ENCODE results near the gene ZFYVE28. TPM values are rescaled to one million over a fixed set of nuclear protein-coding genes. Genes with fewer than 3 reads are reported as not detected.
A peak's percentile ranks its signal among the peaks of the same experiment; 100 is the strongest.
"Not testable (repeated sequence)": the region's sequence is repeated elsewhere in the genome, so short reads cannot be mapped to it uniquely, and the experiment has no call there.

The ZFYVE28 gene
- total and polyA plus RNA-seq, 8 donors, result 2.2 to 12.4 (median 3.9) TPM

DNA sequence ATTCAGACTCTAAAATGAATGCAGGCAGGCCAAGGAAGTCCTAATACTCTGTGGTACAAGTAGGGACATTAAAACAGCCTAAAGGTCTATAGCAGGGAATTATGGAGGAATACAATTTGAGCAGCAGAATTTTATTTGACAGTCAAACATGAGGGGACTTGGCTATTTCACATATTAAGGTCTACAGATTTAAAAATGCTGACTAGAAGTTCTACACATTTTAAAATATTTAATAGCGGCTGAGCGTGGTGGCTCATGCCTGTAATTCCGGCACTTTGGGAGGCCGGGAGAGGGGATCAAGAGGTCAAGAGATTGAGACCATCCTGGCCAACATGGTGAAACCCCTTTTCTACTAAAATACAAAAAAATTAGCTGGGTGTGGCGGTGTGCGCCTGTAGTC is 187.4 kb downstream of the ZFYVE28 start:
- ATAC-seq, result no peak
- intact Hi-C loops (cut with DNase I), result no loop called here
- DNase-seq, result no peak
- Histone ChIP-seq H3K27me3 (no peaks in the 10 kb centered on the region), H3K36me3 (peaks cover 0 to 51% of the 10 kb centered on the region in 2 donors), H3K27ac (no peak overlapping the region), H3K4me3 (no peak overlapping the region), H3K9me3 (no peaks in the 10 kb centered on the region), H3K4me1 (no peaks in the 10 kb centered on the region)
- TF ChIP-seq, protein P1, sequence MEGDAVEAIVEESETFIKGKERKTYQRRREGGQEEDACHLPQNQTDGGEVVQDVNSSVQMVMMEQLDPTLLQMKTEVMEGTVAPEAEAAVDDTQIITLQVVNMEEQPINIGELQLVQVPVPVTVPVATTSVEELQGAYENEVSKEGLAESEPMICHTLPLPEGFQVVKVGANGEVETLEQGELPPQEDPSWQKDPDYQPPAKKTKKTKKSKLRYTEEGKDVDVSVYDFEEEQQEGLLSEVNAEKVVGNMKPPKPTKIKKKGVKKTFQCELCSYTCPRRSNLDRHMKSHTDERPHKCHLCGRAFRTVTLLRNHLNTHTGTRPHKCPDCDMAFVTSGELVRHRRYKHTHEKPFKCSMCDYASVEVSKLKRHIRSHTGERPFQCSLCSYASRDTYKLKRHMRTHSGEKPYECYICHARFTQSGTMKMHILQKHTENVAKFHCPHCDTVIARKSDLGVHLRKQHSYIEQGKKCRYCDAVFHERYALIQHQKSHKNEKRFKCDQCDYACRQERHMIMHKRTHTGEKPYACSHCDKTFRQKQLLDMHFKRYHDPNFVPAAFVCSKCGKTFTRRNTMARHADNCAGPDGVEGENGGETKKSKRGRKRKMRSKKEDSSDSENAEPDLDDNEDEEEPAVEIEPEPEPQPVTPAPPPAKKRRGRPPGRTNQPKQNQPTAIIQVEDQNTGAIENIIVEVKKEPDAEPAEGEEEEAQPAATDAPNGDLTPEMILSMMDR (IDR thresholded peaks at IDR 0.05), result no peak

DNA sequence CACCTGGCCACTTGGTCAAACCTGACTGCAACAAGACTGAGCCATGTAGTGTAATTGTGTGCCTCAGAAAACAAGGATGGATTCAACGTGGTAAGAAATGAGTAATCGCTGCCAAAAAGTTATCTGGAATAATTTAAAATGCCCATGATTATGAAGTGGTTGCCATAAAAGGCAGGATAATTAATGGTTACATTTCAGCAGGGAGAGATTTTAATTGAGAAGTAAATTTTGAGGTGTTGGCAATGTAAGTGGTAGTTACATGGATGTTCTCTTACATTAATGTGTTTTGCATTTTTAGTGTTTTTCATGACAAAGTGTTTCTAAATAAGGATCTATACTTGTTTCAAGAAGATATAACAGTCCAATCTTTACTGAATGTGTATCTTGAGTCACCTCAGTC is 192.2 kb downstream of the ZFYVE28 start:
- intact Hi-C loops (cut with DNase I), result no loop called here
- ATAC-seq, result no peak
- H3K9me3 ChIP-seq, result no peaks in the 10 kb centered on the region
- TF ChIP-seq, protein P1 (IDR thresholded peaks at IDR 0.05), result no peak
- H3K4me3 ChIP-seq, result no peak overlapping the region
- H3K4me1 ChIP-seq, result no peaks in the 10 kb centered on the region
- no peak overlapping the region for H3K27ac ChIP-seq
- no peaks in the 10 kb centered on the region for H3K27me3 ChIP-seq
- no peak for DNase-seq
- peaks cover 0 to 39% of the 10 kb centered on the region in 2 donors for H3K36me3 ChIP-seq

GRCh38 chr4:2222838-2223237 is 195.6 kb downstream of the ZFYVE28 start:
- H3K27ac ChIP-seq, result no peak overlapping the region
- ATAC-seq, result no peak
- H3K27me3 ChIP-seq, result no peaks in the 10 kb centered on the region
- H3K36me3 ChIP-seq, result peaks cover 0 to 26% of the 10 kb centered on the region in 2 donors
- TF ChIP-seq, protein P1 (IDR thresholded peaks at IDR 0.05), result no peak
- H3K4me3 ChIP-seq, result no peak overlapping the region
- DNase-seq, result peak in 1 of 4 donors; percentile 45
- peaks cover 0 to 5% of the 10 kb centered on the region in 2 donors for H3K4me1 ChIP-seq
- no peaks in the 10 kb centered on the region for H3K9me3 ChIP-seq
- intact Hi-C loops (cut with DNase I), result no loop called here

DNA sequence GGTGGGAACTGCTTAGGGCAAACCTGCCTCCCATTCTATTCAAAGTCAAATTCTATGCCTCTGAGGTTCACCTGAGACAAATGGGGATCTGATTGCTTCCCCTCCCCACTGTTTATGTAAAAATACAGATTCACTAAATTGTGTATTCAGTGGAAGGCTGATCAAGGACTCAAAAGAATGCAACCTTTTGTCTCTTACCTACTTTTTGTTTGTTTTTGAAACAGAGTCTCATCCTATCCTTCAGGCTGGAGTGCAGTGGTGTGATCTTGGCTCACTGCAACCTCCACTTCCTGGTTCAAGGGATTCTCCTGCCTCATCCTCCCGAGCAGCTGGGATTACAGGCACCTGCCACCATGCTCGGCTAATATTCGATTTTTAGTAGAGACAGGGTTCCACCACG is 197.1 kb downstream of the ZFYVE28 start:
- peaks cover 0 to 17% of the 10 kb centered on the region in 2 donors for H3K36me3 ChIP-seq
- DNase-seq; intact Hi-C loops (cut with DNase I); H3K9me3 ChIP-seq; ATAC-seq; H3K4me3 ChIP-seq; H3K27me3 ChIP-seq; H3K4me1 ChIP-seq; H3K27ac ChIP-seq: not testable (repeated sequence)

DNA sequence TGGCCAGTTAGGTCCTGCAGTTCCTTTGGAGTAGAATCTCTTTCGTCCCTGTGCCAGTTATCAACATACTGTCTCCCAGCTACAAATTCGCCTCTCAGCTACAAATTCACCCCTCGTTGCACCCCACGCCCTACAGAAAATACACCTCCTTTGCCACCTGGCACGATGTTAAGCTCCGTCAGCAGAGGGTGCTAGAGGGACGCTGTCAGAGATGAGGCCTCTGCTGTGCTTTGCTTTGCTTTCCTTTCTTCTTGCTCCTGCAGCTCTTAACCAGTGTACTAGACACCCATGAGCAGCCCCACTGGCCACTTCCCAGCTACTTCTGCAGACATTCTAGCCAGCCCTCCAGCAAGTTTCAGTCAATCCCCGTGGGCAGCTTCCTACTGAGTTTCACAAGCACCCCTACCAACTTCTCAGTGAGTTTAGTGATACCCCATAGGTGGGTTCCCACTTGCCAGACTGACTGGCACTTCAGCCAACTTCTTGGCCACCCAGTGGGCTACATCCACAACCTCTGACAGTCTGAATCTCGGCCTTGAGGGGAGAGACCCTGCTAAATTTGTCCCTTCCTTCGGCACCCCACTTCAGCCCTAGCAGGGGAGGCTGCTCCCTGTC is 198.3 kb downstream of the ZFYVE28 start:
- H3K27me3 ChIP-seq, result no peaks in the 10 kb centered on the region
- no peak overlapping the region for H3K4me3 ChIP-seq
- no peaks in the 10 kb centered on the region for H3K9me3 ChIP-seq
- ATAC-seq, result peak; percentile 98
- H3K4me1 ChIP-seq, result peaks cover 0 to 5% of the 10 kb centered on the region in 2 donors
- peak in 3 of 4 donors; percentile 51 to 78 (median 53) for DNase-seq
- TF ChIP-seq, protein P1 (IDR thresholded peaks at IDR 0.05), result peak; percentile 63 to 66
- H3K36me3 ChIP-seq, result peaks cover 0 to 15% of the 10 kb centered on the region in 2 donors
- intact Hi-C loops (cut with DNase I), result no loop called here
- H3K27ac ChIP-seq, result no peak overlapping the region

Other genes with a start within 250 kb of the ZFYVE28 start
- gene HAUS3, start 176.5 kb downstream of the ZFYVE28 start, total RNA-seq, result 10 to 100 TPM in 1 of 2 donors, 1 to 10 TPM in 1; 9.7 to 13.3 TPM
- 10 to 100 TPM; 19.5 to 26.7 (median 24.1) TPM for gene HAUS3, start 176.5 kb downstream of the ZFYVE28 start, polyA plus RNA-seq (ENCODE audit: insufficient read length in 6 of 6)
- 1 to 10 TPM; 3.3 to 3.6 TPM for gene POLN, start 176.5 kb downstream of the ZFYVE28 start, total RNA-seq
- gene POLN, start 176.5 kb downstream of the ZFYVE28 start, polyA plus RNA-seq (ENCODE audit: insufficient read length in 6 of 6), result 1 to 10 TPM; 2.7 to 5.7 (median 4.3) TPM
- 10 to 100 TPM; 52.4 to 84.6 TPM for gene MXD4, start 156.5 kb downstream of the ZFYVE28 start, total RNA-seq
- 100 to 1,000 TPM in 1 of 6 donors, 10 to 100 TPM in 5; 71.8 to 113 (median 84.0) TPM for gene MXD4, start 156.5 kb downstream of the ZFYVE28 start, polyA plus RNA-seq (ENCODE audit: insufficient read length in 6 of 6)
- gene CFAP99, start 310 bp upstream of the ZFYVE28 start, total RNA-seq, result 1 to 10 TPM; 1.3 to 2.6 TPM
- 1 to 10 TPM in 4 of 6 donors, under 1 TPM in 2; 0.41 to 2.1 (median 1.4) TPM for gene CFAP99, start 310 bp upstream of the ZFYVE28 start, polyA plus RNA-seq (ENCODE audit: insufficient read length in 6 of 6)
- gene RNF4, start 50.5 kb upstream of the ZFYVE28 start, total RNA-seq, result 10 to 100 TPM; 42.2 to 46.2 TPM
- 10 to 100 TPM; 59.3 to 68.4 (median 64.3) TPM for gene RNF4, start 50.5 kb upstream of the ZFYVE28 start, polyA plus RNA-seq (ENCODE audit: insufficient read length in 6 of 6)
- gene FAM193A, start 118.0 kb upstream of the ZFYVE28 start, total RNA-seq, result 10 to 100 TPM; 22.3 to 25.2 TPM
- gene FAM193A, start 118.0 kb upstream of the ZFYVE28 start, polyA plus RNA-seq (ENCODE audit: insufficient read length in 6 of 6), result 10 to 100 TPM; 29.2 to 35.9 (median 32.3) TPM